K562 (cell line): ENCODE data around the gene PTPRZ1. TPM values are rescaled to one million over a fixed set of nuclear protein-coding genes. Genes with fewer than 3 reads are reported as not detected.

Source experiments
- ATAC-seq: fragments of 200-7000 bp; cut with Tn5 transposase; 3 replicates; pipeline ENCODE4 v1.9.1; 2020; ENCODE audit warnings: moderate library complexity
- BruUV-seq: library from RNA; stranded (reverse); fragments of 400-500 nt; replicated peaks from 2 replicates; lab custom pipeline; 2021; lab: Mats Ljungman, UMichigan
- CTCF ChIA-PET: fragments of 300-600 bp; formaldehyde crosslinking; extraction: SDS; loops from one replicate; lab custom pipeline; 2021; ENCODE audit warnings: low intra/inter-chr PET ratio; lab: Yijun Ruan, JAX
- POLR2A ChIA-PET: fragments of 300-600, 350-650 bp; sonication (Branson Sonifier 250); formaldehyde crosslinking; extraction: SDS; loops from one replicate; lab custom pipeline; 2021; ENCODE audit warnings: antibody characterized with exemption, inconsistent platforms; lab: Yijun Ruan, JAX
- DNase-seq, 4 experiments: peaks; one replicate each; pipeline versions ENCODE4 v3.0.0 to v3.0.0-alpha.2; 2011 to 2018; ENCODE audit warnings: low spot score in 3 of 4, mixed read lengths in 3 of 4; ENCODE audit errors: extremely low read depth in 1 of 4
- FAIRE-seq: peaks from 2 replicates; lab custom pipeline; 2011; peaks lifted over from hg19 to GRCh38; lab: Jason Lieb, UNC
- H2AFZ ChIP-seq: 2 replicates; pipeline ENCODE4 v1.6.0; 2011; ENCODE audit warnings: low read depth, low read length, control low read depth, inconsistent platforms
- H3K27ac ChIP-seq: fragments of 200-600 bp; 3 replicates; pipeline ENCODE4 v1.8.0; 2011; ENCODE audit warnings: low read depth, mild to moderate bottlenecking, control low read depth, inconsistent platforms, low read length, moderate library complexity, mixed read lengths; ENCODE audit errors: extremely low read depth
- H3K27me3 ChIP-seq, 2 experiments: fragments of 300-600 bp in 1 of 2; 2 replicates in 1 of 2; 3 replicates in 1 of 2; pipeline versions ENCODE4 v1.6.0 to v1.8.0; 2011; ENCODE audit warnings: inconsistent platforms in 2 of 2, low read length in 2 of 2, mild to moderate bottlenecking in 1 of 2, mixed read lengths in 1 of 2, moderate library complexity in 1 of 2; ENCODE audit not compliant: control insufficient read depth in 2 of 2, insufficient read depth in 2 of 2
- H3K36me3 ChIP-seq: fragments of 300-600 bp; 3 replicates; pipeline ENCODE4 v1.8.0; 2011; ENCODE audit warnings: mild to moderate bottlenecking, low read length, inconsistent platforms; ENCODE audit not compliant: control insufficient read depth, insufficient read depth
- H3K4me1 ChIP-seq, 2 experiments: fragments of 200-600 bp in 1 of 2; replicated peaks in 1 of 2; 2 replicates in 1 of 2; 3 replicates in 1 of 2; pipeline versions ENCODE4 v1.5.1 to v1.8.0; 2011; ENCODE audit warnings: inconsistent platforms in 2 of 2, low read length in 2 of 2, mild to moderate bottlenecking in 1 of 2, mixed read lengths in 1 of 2, moderate library complexity in 1 of 2; ENCODE audit not compliant: control insufficient read depth in 2 of 2, insufficient read depth in 2 of 2
- H3K4me2 ChIP-seq: 2 replicates; pipeline ENCODE4 v1.6.1; 2011; ENCODE audit warnings: low read length, control low read depth, inconsistent platforms, mixed read lengths; ENCODE audit not compliant: insufficient read depth
- H3K4me3 ChIP-seq: fragments of 200-600 bp; sonication (generic), shearing (Covaris generic); 2 replicates; pipeline ENCODE4 v1.5.1; 2016; ENCODE audit warnings: control low read depth, inconsistent platforms
- H3K79me2 ChIP-seq: fragments of 200-600 bp; 3 replicates; pipeline ENCODE4 v1.8.0; 2011; ENCODE audit warnings: low read length, inconsistent platforms; ENCODE audit not compliant: control insufficient read depth, insufficient read depth
- H3K9ac ChIP-seq, 2 experiments: 2 replicates each; pipeline versions ENCODE4 v1.6.0 to v1.6.1; 2011; ENCODE audit warnings: low read depth in 2 of 2, low read length in 2 of 2, control low read depth in 1 of 2, inconsistent platforms in 1 of 2, mild to moderate bottlenecking in 1 of 2, mixed read lengths in 1 of 2; ENCODE audit not compliant: insufficient read depth in 1 of 2
- H3K9me1 ChIP-seq: one replicate; pipeline ENCODE4 v1.6.0; 2011; ENCODE audit warnings: inconsistent platforms, mild to moderate bottlenecking, low read length, moderate library complexity; ENCODE audit not compliant: control insufficient read depth, insufficient read depth
- H3K9me3 ChIP-seq: replicated peaks from 2 replicates; pipeline ENCODE4 v1.5.1; 2011; ENCODE audit warnings: low read depth, low read length, inconsistent platforms; ENCODE audit not compliant: control insufficient read depth, insufficient read depth
- H4K20me1 ChIP-seq: replicated peaks from 2 replicates; pipeline ENCODE4 v1.6.1; 2011; ENCODE audit warnings: low read length, inconsistent platforms, mixed read lengths; ENCODE audit not compliant: control insufficient read depth, insufficient read depth
- AFF1 ChIP-seq, 2 experiments: fragments of 450-650 bp; IDR thresholded peaks; 2 replicates each; pipeline ENCODE4 v1.6.1; 2018; ENCODE audit warnings: mild to moderate bottlenecking in 2 of 2, low read depth in 1 of 2; ENCODE audit not compliant: partially characterized antibody in 2 of 2
- BCOR ChIP-seq: fragments of 450-650 bp; IDR thresholded peaks from 2 replicates; pipeline ENCODE4 v1.6.1; 2016
- BRD4 ChIP-seq: fragments of 200-600 bp; sonication (generic); IDR thresholded peaks from 2 replicates; pipeline ENCODE4 v1.6.1; 2017; ENCODE audit warnings: inconsistent platforms
- CEBPZ ChIP-seq: fragments of 150-350 bp; IDR thresholded peaks from 2 replicates; pipeline ENCODE4 v1.6.1; 2014; ENCODE audit warnings: low read depth, mild to moderate bottlenecking, low read length, borderline replicate concordance
- CHD2 ChIP-seq: IDR thresholded peaks from 2 replicates; pipeline ENCODE4 v1.6.1; 2011; ENCODE audit warnings: low read depth, low read length
- FOXA3 ChIP-seq, 2 experiments: fragments of 450-650 bp in 1 of 2; sonication (generic) in 1 of 2; formaldehyde crosslinking; IDR thresholded peaks in 1 of 2; conservative IDR thresholded peaks in 1 of 2; 2 replicates each; pipeline versions ENCODE4 v1.4.0 to v1.8.0; 2020 to 2022; ENCODE audit warnings: mild to moderate bottlenecking in 2 of 2, missing genetic modification reagents in 1 of 2
- HMGXB4 ChIP-seq: sonication (generic); formaldehyde crosslinking; IDR thresholded peaks from 2 replicates; pipeline ENCODE4 v1.8.1; 2023; ENCODE audit warnings: mild to moderate bottlenecking, missing genetic modification reagents
- OTX1 ChIP-seq: fragments of 450-650 bp; formaldehyde crosslinking; IDR thresholded peaks from 2 replicates; pipeline ENCODE4 v1.4.0; 2022; ENCODE audit warnings: mild to moderate bottlenecking
- RBM14 ChIP-seq: fragments of 200-400 bp; formaldehyde crosslinking; IDR thresholded peaks from 2 replicates; pipeline ENCODE4 v1.6.1; 2018; ENCODE audit warnings: low read depth, mild to moderate bottlenecking, low read length, moderate library complexity, borderline replicate concordance; ENCODE audit not compliant: insufficient read depth
- RNF2 ChIP-seq: sonication (generic); IDR thresholded peaks from 2 replicates; pipeline ENCODE4 v1.6.1; 2016
- SMAD3 ChIP-seq: fragments of 450-650 bp; formaldehyde crosslinking; conservative IDR thresholded peaks from 2 replicates; pipeline ENCODE4 v1.4.0; 2020; ENCODE audit warnings: mild to moderate bottlenecking
- TBP ChIP-seq: optimal IDR thresholded peaks from 2 replicates; pipeline ENCODE3; 2011; ENCODE audit warnings: low read depth, low read length, improper control_type of control experiment
- ZBTB43 ChIP-seq: sonication (generic); formaldehyde crosslinking; IDR thresholded peaks from 2 replicates; pipeline ENCODE4 v1.8.0; 2023; ENCODE audit warnings: mild to moderate bottlenecking, missing genetic modification reagents
- WGBS: fragments of 100-300 bp; shearing (Covaris generic); methylation state at CpG from one replicate; pipeline ENCODE4 v1.1.6; 2016; ENCODE audit warnings: low coverage, mixed read lengths; ENCODE audit not compliant: insufficient coverage; ENCODE audit errors: missing lambda C conversion rate; 5-methylcytosine and 5-hydroxymethylcytosine counted together
- in situ Hi-C: fragments of 300-500 bp; cut with MboI; formaldehyde crosslinking; loops from 4 replicates; pipeline ENCODE4 v1.15.0; 2018; ENCODE audit warnings: inconsistent platforms, mixed read lengths
- intact Hi-C: fragments of 100-400 bp; cut with micrococcal nuclease; formaldehyde crosslinking; loops from 2 replicates; pipeline ENCODE4 v1.14.2; 2022
- polyA plus RNA-seq, 8 experiments: library from polyadenylated mRNA; depleted of rRNA in 4 of 8; stranded (reverse) in 5 of 8; unstranded in 3 of 8; fragments of >200 nt; fragmentation: Nextera tagmentation in 2 of 8; fragmentation: Illumina TruSeq in 1 of 8; extraction: Ambion mirVana in 2 of 8; extraction: Trizol in 1 of 8; gene quantifications; 2 replicates each; pipeline versions ENCODE4 v1.2.1 to v1.2.3, GENCODE V29; 2011 to 2014; ENCODE audit warnings: inconsistent platforms in 1 of 8, missing spikeins in 1 of 8
- total RNA-seq, 7 experiments: library from RNA; depleted of rRNA in 6 of 7; stranded (reverse); fragments of >200 nt in 6 of 7; fragmentation: Illumina TruSeq in 2 of 7; extraction: Trizol in 2 of 7; gene quantifications; 2 replicates each; pipeline versions ENCODE4 v1.2.1 to v1.2.3, GENCODE V29; 2011 to 2021; ENCODE audit warnings: low replicate concordance in 1 of 7

Gene PTPRZ1
- total and polyA plus RNA-seq, 9 of the 15 experiments (the other 6 are each of a cell fraction or from before 2014, with no cell fraction given): 0.04 TPM; not detected in 7

GRCh38 chr7:122054393-122054792 lies 181.4 kb downstream of the PTPRZ1 start:
- CTCF ChIA-PET: no interaction called here
- no peak overlapping the region for H3K27ac ChIP-seq
- no peaks in the 10 kb centered on the region for H3K9me1 ChIP-seq
- no peaks in the 10 kb centered on the region for H3K4me1 ChIP-seq
- ATAC-seq (no peak), DNase-seq (no peak), FAIRE-seq (no peak)
- no TSS peak for BruUV-seq
- H2AFZ ChIP-seq: no peak overlapping the region
- POLR2A ChIA-PET: interaction anchor here (0.6 kb wide), 1 partner anchor 9 kb away, joined by 3 read pairs; no protein-coding TSS in a partner anchor
- in situ Hi-C loops: no loop called here
- WGBS: 4% methylated on average over 1 of the region's 1 CpG
- H3K9ac ChIP-seq: no peak overlapping the region
- H3K4me3 ChIP-seq: no peak overlapping the region
- H3K4me2 ChIP-seq: no peak overlapping the region
- H3K36me3 ChIP-seq: no peaks in the 10 kb centered on the region
- H3K9me3 ChIP-seq: 0 out of 2 replicates have a peak, but pooled peaks cover 3% of the 10 kb centered on the region
- H3K79me2 ChIP-seq: no peaks in the 10 kb centered on the region
- no peaks in the 10 kb centered on the region for H4K20me1 ChIP-seq
- H3K27me3 ChIP-seq: no peaks in the 10 kb centered on the region
- intact Hi-C loops: no loop called here
- no peak for TF ChIP-seq RNF2
- TF ChIP-seq TBP: no peak
- no peak for TF ChIP-seq BCOR
- TF ChIP-seq RBM14: no peak
- no peak for TF ChIP-seq CHD2
- TF ChIP-seq SMAD3 (CRISPR knock-in tag): no peak
- no peak for TF ChIP-seq OTX1 (CRISPR knock-in tag)
- TF ChIP-seq AFF1 (IDR thresholded peaks at IDR 0.05; ENCODE audit: low read depth in 1 of 2, partially characterized antibody in 2 of 2): no peak
- no peak for TF ChIP-seq BRD4
- no peak for TF ChIP-seq FOXA3 (CRISPR knock-in tag; conservative IDR thresholded peaks at IDR 0.05 in 1 of 2, IDR thresholded peaks at IDR 0.05 in 1 of 2)
- TF ChIP-seq HMGXB4 (CRISPR knock-in tag): no peak
- no peak for TF ChIP-seq CEBPZ
- no peak for TF ChIP-seq ZBTB43 (CRISPR knock-in tag)
